SH-SY5Y (cell line): Measurements from ENCODE around the gene SYMPK.

ENCODE experiments used
- GATA2 ChIP-seq: IDR thresholded peaks from 2 replicates; pipeline ENCODE4 v1.6.1; 2011; ENCODE audit warnings: mild to moderate bottlenecking, low read depth, low read length
- GATA3 ChIP-seq: IDR thresholded peaks from 2 replicates; pipeline ENCODE4 v1.6.1; 2011; ENCODE audit warnings: low read depth, mild to moderate bottlenecking, low read length, moderate library complexity

DNA sequence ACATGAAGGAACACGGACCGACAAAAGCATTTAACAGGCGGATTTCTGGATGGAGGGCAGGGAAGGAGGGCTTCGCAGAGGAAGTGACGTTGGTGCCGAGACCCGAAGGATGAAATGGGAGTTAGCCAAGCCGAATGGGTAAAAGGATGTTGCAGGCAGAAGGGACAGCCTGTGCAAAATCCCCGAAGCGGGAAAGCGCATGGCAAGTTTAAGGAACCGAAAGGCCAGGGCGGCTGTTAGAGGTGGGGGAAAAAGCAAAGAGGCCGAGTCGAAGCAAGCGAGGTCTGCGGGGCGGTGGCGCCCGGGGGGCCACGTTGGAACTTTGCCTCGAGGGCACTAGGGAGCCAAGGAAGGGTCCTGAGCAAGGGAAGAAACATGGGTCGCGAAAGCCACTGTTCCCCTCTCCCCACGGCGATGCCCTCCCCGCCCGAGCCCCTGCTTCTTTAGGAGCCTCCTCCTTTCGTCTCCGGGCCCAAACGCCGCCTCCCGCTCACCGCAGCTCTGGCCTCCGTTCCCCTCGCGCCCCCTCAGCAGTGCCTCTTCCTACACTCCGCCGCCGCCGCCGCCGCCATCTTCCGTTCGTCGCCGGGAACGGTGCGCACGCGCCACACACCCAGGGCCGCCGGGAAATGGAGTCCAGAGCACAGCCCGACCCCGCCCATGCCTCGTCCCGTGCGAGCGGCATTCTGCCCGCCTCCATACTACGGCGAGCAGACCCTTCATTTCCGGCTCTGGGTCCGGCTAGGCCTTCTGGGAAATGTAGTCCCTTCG is at the start of gene SYMPK:
- TF ChIP-seq GATA2, result no peak
- no peak for TF ChIP-seq GATA3
